ENCODE measurements around the gene RIPPLY1.
A peak's percentile ranks its signal among the peaks of the same experiment; 100 is the strongest.

RIPPLY1 gene

DNA sequence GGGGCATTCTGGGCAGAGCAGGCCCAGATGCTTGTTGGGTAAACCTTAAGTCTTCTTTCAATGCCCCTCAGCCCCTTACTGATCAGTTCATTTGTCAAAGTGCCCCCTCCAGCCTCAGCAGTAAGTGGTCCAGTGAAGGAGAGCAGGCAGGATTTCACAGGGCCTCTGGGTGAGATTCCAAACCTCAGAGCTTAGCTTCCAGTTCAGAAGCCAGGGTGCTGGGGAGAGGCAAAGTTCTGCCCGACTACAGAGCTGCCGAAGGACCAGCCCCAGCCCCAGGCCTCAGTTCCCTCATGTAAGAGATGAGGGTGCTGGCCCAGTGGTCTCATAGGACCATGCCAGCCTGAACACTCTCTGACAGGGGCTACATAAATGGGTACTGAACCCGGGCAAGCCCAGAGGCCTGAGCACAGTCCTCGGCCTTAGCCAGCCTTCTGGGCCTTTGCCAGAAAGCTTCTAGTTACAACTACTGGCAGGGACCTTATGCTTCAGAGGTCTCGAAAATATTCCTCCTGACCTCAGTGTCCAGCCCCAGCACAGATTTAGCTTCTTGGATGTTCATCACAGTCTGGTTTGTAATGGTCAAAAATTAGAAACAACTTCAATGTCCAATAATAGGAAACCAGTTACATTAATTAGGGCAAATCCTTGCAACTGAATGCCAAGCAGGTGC lies 851 bp upstream of the RIPPLY1 start:
- DNase-seq (ENCODE audit: low read depth in 2 of 2), result no peak
- TF ChIP-seq, protein P1, sequence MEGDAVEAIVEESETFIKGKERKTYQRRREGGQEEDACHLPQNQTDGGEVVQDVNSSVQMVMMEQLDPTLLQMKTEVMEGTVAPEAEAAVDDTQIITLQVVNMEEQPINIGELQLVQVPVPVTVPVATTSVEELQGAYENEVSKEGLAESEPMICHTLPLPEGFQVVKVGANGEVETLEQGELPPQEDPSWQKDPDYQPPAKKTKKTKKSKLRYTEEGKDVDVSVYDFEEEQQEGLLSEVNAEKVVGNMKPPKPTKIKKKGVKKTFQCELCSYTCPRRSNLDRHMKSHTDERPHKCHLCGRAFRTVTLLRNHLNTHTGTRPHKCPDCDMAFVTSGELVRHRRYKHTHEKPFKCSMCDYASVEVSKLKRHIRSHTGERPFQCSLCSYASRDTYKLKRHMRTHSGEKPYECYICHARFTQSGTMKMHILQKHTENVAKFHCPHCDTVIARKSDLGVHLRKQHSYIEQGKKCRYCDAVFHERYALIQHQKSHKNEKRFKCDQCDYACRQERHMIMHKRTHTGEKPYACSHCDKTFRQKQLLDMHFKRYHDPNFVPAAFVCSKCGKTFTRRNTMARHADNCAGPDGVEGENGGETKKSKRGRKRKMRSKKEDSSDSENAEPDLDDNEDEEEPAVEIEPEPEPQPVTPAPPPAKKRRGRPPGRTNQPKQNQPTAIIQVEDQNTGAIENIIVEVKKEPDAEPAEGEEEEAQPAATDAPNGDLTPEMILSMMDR (IDR thresholded peaks at IDR 0.05; ENCODE audit: low read depth, low read length), result no peak
- H3K4me3 ChIP-seq (replicated peaks in 1 of 2; ENCODE audit: low read depth in 2 of 2, low read length in 2 of 2), result no peak overlapping the region

GRCh38 chrX:106902684-106903083 lies 457 bp downstream of the RIPPLY1 start:
- no peak overlapping the region for H3K4me3 ChIP-seq (replicated peaks in 1 of 2; ENCODE audit: low read depth in 2 of 2, low read length in 2 of 2)
- no peak for DNase-seq (ENCODE audit: low read depth in 2 of 2)
- TF ChIP-seq, protein P1 (IDR thresholded peaks at IDR 0.05; ENCODE audit: low read depth, low read length), result no peak

- TF ChIP-seq, protein P1 (IDR thresholded peaks at IDR 0.05; ENCODE audit: low read depth, low read length), result no peak
- H3K4me3 ChIP-seq (replicated peaks in 1 of 2; ENCODE audit: low read depth in 2 of 2, low read length in 2 of 2), result no peak overlapping the region
- no peak for DNase-seq (ENCODE audit: low read depth in 2 of 2)
These were observed 1.3 kb downstream of the RIPPLY1 start for GRCh38 chrX:106901781-106902219.

GRCh38 chrX:106901341-106901740 lies 1.8 kb downstream of the RIPPLY1 start:
- TF ChIP-seq, protein P1 (IDR thresholded peaks at IDR 0.05; ENCODE audit: low read depth, low read length), result no peak
- H3K4me3 ChIP-seq (replicated peaks in 1 of 2; ENCODE audit: low read depth in 2 of 2, low read length in 2 of 2), result no peak overlapping the region
- no peak for DNase-seq (ENCODE audit: low read depth in 2 of 2)

- DNase-seq (ENCODE audit: low read depth in 2 of 2), result no peak
- no peak overlapping the region for H3K4me3 ChIP-seq (replicated peaks in 1 of 2; ENCODE audit: low read depth in 2 of 2, low read length in 2 of 2)
- TF ChIP-seq, protein P1 (IDR thresholded peaks at IDR 0.05; ENCODE audit: low read depth, low read length), result no peak
These were observed 3.3 kb downstream of the RIPPLY1 start for GRCh38 chrX:106899841-106900240.

- TF ChIP-seq, protein P1 (IDR thresholded peaks at IDR 0.05; ENCODE audit: low read depth, low read length), result no peak
- no peak for DNase-seq (ENCODE audit: low read depth in 2 of 2)
- H3K4me3 ChIP-seq (replicated peaks in 1 of 2; ENCODE audit: low read depth in 2 of 2, low read length in 2 of 2), result no peak overlapping the region
These were observed 3.9 kb downstream of the RIPPLY1 start for GRCh38 chrX:106899276-106899675.

DNA sequence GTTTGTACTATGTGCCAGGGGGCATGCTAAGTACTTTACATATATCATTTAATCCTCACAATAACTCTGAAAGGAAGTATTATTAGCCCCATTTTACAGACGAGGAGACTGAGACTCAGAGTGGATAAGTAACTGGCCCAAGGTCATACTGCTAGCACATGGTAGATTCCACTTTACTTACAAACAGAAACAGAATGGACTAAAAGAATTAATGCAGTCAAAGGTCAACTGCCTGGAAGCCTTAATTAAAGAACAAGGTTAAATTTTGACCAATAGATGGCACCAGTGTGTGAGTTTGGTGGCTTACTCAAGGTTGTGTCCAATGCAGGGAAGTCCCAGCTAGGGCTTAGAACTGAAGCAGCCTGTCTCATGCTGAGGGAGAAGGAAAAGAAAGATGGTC lies 4.7 kb downstream of the RIPPLY1 start:
- peak; percentile 73 to 74 for DNase-seq (ENCODE audit: low read depth in 2 of 2)
- TF ChIP-seq, protein P1 (IDR thresholded peaks at IDR 0.05; ENCODE audit: low read depth, low read length), result peak; percentile 32
- H3K4me3 ChIP-seq (replicated peaks in 1 of 2; ENCODE audit: low read depth in 2 of 2, low read length in 2 of 2), result no peak overlapping the region

Measured in cardiac fibroblast (primary cell).